Left lobe of liver (tissue), 2 donors: ENCODE measurements around the gene DNAH2. TPM values are rescaled to one million over a fixed set of nuclear protein-coding genes. Genes with fewer than 3 reads are reported as not detected.
A peak's percentile ranks its signal among the peaks of the same experiment; 100 is the strongest.

Experiments
- ATAC-seq: fragments of 200-7000 bp; cut with Tn5 transposase; one replicate; pipeline ENCODE4 v1.9.1; 2020; ENCODE audit warnings: mild to moderate bottlenecking, moderate library complexity
- DNase-seq: peaks from one replicate; pipeline ENCODE4 v3.0.0-alpha.2; 2020; ENCODE audit warnings: low spot score
- total RNA-seq: library from RNA; stranded (reverse); gene quantifications from one replicate; pipeline ENCODE4 v1.2.1, GENCODE V29; 2021
- donor health status: DM: no; HTN: no; CAD: no; lungs with moderate emphysema.
- donor health status: DM: no; HTN: yes; CAD: no.

Gene DNAH2
- total RNA-seq, 1 donor from 2014 or later: 0.15 TPM

GRCh38 chr17:7848739-7849129 lies 131.2 kb downstream of the DNAH2 start:
- DNase-seq (no peak), ATAC-seq (no peak)

DNA sequence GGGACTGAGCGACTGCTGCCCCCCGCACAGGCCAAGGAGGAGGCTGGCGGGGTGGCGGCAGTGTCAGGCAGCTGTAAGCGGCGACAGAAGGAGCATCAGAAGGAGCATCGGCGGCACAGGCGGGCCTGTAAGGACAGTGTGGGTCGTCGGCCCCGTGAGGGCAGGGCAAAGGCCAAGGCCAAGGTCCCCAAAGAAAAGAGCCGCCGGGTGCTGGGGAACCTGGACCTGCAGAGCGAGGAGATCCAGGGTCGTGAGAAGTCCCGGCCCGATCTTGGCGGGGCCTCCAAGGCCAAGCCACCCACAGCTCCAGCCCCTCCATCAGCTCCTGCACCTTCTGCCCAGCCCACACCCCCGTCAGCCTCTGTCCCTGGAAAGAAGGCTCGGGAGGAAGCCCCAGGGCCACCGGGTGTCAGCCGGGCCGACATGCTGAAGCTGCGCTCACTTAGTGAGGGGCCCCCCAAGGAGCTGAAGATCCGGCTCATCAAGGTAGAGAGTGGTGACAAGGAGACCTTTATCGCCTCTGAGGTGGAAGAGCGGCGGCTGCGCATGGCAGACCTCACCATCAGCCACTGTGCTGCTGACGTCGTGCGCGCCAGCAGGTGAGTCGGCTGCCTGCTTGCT lies 131.7 kb downstream of the DNAH2 start:
- ATAC-seq: no peak
- no peak for DNase-seq

- no peak for DNase-seq
- no peak for ATAC-seq
These were observed 132.4 kb downstream of the DNAH2 start for GRCh38 chr17:7849751-7850504.

- DNase-seq (no peak), ATAC-seq (no peak)
These were observed 133.3 kb downstream of the DNAH2 start for GRCh38 chr17:7850701-7851437.

DNA sequence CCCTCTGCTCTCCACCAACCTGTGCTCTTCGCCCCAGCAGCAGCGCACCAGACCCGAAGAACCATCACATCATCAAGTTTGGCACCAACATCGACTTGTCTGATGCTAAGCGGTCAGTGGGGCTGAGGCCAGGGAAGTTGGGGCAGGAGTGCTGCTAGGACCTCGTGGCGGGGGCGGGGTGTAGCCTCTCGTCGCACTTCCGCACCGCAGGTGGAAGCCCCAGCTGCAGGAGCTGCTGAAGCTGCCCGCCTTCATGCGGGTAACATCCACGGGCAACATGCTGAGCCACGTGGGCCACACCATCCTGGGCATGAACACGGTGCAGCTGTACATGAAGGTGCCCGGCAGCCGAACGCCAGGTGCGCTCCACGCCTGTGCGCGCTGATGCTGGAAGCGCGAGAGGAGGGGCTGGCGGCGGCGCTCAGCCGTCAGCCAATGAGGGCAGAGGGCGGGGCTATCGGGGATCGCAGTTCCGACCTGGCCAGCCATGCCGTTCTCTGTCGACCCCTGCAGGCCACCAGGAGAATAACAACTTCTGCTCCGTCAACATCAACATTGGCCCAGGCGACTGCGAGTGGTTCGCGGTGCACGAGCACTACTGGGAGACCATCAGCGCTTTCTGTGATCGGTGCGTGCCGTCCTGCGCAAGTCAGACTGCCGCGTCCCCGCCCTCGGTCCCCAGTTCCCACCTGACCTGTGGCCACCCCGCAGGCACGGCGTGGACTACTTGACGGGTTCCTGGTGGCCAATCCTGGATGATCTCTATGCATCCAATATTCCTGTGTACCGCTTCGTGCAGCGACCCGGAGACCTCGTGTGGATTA lies 134.1 kb downstream of the DNAH2 start:
- peak; percentile 88 for ATAC-seq
- DNase-seq: peak; percentile 90

DNA sequence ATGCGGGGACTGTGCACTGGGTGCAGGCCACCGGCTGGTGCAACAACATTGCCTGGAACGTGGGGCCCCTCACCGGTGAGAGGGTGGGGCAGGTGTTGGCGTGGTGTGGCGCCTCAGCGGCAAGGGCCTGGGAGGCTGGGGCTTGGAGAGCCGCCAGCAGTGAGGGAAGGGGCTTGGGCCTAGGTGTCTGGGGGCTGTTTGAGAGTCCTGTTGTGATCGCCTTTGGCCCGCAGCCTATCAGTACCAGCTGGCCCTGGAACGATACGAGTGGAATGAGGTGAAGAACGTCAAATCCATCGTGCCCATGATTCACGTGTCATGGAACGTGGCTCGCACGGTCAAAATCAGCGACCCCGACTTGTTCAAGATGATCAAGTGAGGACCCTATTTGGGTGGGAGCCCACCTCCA lies 134.7 kb downstream of the DNAH2 start:
- ATAC-seq (no peak), DNase-seq (no peak)

DNA sequence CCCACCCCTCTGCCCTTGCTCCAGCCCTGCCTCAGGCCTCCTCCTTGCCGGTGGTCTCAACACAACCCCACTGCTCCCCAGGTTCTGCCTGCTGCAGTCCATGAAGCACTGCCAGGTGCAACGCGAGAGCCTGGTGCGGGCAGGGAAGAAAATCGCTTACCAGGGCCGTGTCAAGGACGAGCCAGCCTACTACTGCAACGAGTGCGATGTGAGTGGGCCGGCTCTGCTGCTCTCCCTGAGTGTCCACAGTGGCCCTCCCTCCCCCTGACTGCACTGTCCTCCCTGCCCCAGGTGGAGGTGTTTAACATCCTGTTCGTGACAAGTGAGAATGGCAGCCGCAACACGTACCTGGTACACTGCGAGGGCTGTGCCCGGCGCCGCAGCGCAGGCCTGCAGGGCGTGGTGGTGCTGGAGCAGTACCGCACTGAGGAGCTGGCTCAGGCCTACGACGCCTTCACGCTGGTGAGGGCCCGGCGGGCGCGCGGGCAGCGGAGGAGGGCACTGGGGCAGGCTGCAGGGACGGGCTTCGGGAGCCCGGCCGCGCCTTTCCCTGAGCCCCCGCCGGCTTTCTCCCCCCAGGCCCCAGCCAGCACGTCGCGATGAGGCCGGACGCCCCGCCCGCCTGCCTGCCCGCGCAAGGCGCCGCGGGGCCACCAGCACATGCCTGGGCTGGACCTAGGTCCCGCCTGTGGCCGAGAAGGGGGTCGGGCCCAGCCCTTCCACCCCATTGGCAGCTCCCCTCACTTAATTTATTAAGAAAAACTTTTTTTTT lies 135.6 kb downstream of the DNAH2 start:
- peak; percentile 47 for DNase-seq
- no peak for ATAC-seq

DNA sequence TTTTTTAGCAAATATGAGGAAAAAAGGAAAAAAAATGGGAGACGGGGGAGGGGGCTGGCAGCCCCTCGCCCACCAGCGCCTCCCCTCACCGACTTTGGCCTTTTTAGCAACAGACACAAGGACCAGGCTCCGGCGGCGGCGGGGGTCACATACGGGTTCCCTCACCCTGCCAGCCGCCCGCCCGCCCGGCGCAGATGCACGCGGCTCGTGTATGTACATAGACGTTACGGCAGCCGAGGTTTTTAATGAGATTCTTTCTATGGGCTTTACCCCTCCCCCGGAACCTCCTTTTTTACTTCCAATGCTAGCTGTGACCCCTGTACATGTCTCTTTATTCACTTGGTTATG lies 136.1 kb downstream of the DNAH2 start:
- no peak for ATAC-seq
- peak; percentile 47 for DNase-seq

DNA sequence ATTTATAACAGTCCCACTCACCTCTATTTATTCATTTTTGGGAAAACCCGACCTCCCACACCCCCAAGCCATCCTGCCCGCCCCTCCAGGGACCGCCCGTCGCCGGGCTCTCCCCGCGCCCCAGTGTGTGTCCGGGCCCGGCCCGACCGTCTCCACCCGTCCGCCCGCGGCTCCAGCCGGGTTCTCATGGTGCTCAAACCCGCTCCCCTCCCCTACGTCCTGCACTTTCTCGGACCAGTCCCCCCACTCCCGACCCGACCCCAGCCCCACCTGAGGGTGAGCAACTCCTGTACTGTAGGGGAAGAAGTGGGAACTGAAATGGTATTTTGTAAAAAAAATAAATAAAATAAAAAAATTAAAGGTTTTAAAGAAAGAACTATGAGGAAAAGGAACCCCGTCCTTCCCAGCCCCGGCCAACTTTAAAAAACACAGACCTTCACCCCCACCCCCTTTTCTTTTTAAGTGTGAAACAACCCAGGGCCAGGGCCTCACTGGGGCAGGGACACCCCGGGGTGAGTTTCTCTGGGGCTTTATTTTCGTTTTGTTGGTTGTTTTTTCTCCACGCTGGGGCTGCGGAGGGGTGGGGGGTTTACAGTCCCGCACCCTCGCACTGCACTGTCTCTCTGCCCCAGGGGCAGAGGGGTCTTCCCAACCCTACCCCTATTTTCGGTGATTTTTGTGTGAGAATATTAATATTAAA lies 136.7 kb downstream of the DNAH2 start:
- ATAC-seq: no peak
- peak; percentile 44 for DNase-seq

DNA sequence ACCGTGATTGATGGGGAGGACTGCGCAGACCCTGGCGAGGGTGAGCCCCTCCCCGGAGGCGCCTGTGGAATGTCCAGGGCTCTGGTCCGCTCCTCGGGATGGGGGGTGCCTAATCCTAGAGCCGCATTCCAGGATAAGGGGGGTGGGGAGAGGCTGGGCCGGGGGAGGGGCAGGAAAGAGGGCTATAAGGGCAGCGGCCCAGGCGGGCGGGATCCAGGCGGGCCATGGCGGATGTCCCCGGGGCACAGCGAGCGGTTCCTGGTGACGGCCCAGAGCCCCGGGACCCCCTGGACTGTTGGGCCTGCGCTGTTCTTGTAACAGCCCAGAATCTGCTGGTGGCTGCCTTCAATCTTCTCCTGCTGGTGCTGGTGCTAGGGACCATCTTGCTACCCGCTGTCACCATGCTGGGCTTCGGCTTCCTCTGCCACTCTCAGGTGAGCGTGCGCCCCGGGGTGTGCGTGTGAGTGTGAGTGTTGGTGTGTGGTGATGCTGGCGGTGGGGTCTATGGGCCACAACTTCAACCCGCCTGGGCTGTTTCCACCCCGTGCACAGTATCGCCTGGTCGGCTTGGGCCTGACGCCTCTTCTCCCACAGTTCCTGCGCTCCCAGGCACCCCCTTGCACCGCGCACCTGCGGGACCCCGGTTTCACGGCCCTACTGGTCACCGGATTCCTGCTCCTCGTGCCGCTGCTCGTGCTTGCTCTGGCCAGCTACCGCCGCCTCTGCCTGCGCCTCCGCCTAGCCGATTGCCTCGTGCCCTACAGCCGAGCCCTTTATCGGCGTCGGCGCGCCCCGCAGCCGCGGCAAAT lies 137.5 kb downstream of the DNAH2 start, which contains the start of gene TMEM88:
Gene TMEM88 (plus strand): TSS at position 216 of the 809 bp plus-strand sequence. CDS start 9 bp downstream, at position 225.
- ATAC-seq (no peak), DNase-seq (peak; percentile 45)

- peak; percentile 54 for DNase-seq
- no peak for ATAC-seq
These were observed 138.1 kb downstream of the DNAH2 start for GRCh38 chr17:7855660-7856010.

GRCh38 chr17:7856011-7856810 lies 138.7 kb downstream of the DNAH2 start:
- ATAC-seq: no peak
- peak; percentile 60 for DNase-seq

DNA sequence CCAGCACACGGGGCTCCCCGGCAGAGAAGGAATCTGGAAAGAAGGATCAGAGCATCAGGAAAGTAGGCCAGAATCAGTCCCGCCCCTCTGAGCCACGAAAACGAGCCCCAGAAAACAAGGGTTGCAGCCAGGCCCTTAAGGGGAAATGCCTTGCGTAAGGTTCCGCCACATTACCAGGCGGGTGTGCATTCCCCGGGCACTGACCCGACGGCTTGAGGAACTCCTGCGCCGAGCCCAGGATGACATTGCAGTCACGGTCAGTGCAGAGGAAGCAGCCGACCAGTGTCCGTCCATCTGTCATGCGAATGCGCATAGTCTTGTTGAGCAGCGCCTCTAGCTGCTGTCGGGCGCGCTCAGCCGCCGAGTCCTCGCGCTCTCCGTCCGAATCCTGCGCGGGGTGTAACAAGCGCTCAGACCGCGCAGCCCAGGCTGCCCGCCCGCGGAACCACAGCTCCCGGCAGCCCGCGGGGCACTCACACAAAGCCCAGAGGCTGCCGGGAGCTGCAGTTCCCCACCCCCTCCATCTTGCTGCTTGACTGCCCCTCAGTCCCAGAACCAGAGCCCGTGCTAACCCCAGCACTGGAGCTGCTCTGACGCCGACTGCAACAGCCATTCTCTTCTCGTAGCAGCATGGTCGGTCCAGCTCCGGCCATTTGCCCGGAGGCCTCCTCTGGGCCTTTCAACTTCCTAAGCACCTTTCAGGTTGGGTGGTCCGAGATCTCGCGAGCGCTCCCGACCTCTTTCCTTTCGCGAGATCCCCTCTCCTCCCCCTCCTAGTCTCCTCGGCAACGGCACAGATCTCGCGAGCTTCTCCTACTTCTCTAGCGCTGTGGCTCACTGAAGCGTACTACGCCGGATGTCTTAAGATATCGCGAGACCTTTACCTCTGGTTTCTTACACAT lies 139.5 kb downstream of the DNAH2 start, which contains the start of gene NAA38:
Gene NAA38 (minus strand): TSS at position 749 of the 902 bp plus-strand sequence. CDS start 96 bp downstream, at position 653.
- peak; percentile 83 for ATAC-seq

GRCh38 chr17:7857713-7858521 lies 140.4 kb downstream of the DNAH2 start, which contains the start of gene CYB5D1:
Gene CYB5D1 (plus strand): TSS chr17:7858003. CDS start chr17:7858135, 132 bp downstream.
- ATAC-seq: peak; percentile 71
- DNase-seq: peak; percentile 95

More for the DNA sequence above, 139.5 kb downstream of the DNAH2 start, which contains the start of gene NAA38:
- peak; percentile 96 for DNase-seq

GRCh38 chr17:7858522-7858810 lies 140.9 kb downstream of the DNAH2 start:
- ATAC-seq: peak; percentile 37
- peak; percentile 64 for DNase-seq

DNA sequence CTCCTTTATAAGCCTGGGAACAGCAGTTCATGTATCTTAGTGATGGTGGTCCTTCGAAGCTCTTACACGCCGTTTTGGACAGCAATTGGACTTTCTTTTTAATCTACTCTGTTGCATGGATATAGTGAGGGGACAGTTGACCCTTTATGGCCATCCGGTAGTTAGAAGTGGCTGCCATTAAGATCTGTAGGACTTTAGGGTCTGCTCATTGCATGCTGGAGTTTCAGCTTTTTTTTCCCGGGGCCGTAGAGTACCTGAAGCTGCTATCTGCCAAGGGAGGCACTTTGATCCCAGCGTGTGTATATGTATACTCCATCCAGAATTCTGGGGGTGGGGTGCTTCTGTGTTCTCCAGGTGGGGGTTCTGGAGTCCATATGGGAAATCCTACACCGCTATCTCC lies 141.5 kb downstream of the DNAH2 start:
- no peak for DNase-seq
- ATAC-seq: no peak
